DOHH2 (cell line): ENCODE results near the gene KIF26A.

ENCODE experiments used
- EZH2phosphoT487 ChIP-seq: fragments of 200-600 bp; sonication (generic); IDR thresholded peaks from 2 replicates; pipeline ENCODE4 v1.6.1; 2017; ENCODE audit warnings: borderline replicate concordance, mild to moderate bottlenecking, antibody characterized with exemption, low read length, moderate library complexity, mixed read lengths
- TF ChIP-seq, protein P1 (sequence below): fragments of 200-600 bp; sonication (generic); IDR thresholded peaks from one replicate; pipeline ENCODE4 v1.5.1; 2014; ENCODE audit warnings: antibody characterized with exemption, mild to moderate bottlenecking, low read depth, low read length; ENCODE audit not compliant: poor library complexity, severe bottlenecking

DNA sequence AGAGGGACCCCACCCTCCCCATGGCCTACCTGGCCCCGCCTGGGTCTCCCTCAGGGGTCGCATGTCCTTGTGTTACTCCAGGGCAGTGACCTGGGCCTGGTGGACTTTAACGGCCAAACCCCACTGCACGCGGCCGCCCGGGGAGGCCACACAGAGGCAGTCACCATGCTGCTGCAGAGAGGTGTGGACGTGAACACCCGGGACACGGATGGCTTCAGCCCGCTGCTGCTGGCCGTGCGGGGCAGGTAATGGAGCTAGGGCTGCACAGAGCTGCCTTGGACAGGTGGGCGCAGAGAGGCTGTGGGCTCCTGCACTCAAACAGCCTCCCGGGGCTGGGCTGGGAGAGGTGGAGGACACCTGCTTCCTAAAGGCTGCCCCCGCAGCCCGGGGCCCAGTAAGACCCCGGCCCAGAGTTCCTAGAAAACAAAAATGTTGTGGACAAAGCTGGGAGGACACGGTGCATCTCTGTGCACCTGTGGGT lies 31.2 kb upstream of the KIF26A start:
- TF ChIP-seq, protein P1, sequence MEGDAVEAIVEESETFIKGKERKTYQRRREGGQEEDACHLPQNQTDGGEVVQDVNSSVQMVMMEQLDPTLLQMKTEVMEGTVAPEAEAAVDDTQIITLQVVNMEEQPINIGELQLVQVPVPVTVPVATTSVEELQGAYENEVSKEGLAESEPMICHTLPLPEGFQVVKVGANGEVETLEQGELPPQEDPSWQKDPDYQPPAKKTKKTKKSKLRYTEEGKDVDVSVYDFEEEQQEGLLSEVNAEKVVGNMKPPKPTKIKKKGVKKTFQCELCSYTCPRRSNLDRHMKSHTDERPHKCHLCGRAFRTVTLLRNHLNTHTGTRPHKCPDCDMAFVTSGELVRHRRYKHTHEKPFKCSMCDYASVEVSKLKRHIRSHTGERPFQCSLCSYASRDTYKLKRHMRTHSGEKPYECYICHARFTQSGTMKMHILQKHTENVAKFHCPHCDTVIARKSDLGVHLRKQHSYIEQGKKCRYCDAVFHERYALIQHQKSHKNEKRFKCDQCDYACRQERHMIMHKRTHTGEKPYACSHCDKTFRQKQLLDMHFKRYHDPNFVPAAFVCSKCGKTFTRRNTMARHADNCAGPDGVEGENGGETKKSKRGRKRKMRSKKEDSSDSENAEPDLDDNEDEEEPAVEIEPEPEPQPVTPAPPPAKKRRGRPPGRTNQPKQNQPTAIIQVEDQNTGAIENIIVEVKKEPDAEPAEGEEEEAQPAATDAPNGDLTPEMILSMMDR, result no peak
- TF ChIP-seq EZH2phosphoT487, result no peak
